Fibroblast of mammary gland (primary cell): ENCODE results near the gene CBY1.
A peak's percentile ranks its signal among the peaks of the same experiment; 100 is the strongest.

ENCODE experiments used
- DNase-seq: peaks from one replicate; pipeline ENCODE4 v3.0.0-alpha.2; 2010; ENCODE audit warnings: low read depth
- H3K4me3 ChIP-seq: 2 replicates; pipeline ENCODE4 v1.5.1; 2011; ENCODE audit warnings: low read depth, mild to moderate bottlenecking, low read length, moderate library complexity; ENCODE audit not compliant: control insufficient read depth
- CTCF ChIP-seq: conservative IDR thresholded peaks from 2 replicates; pipeline ENCODE4 v1.5.1; 2011; ENCODE audit warnings: low read depth, low read length, inconsistent platforms; ENCODE audit not compliant: control insufficient read depth, insufficient read depth

CBY1 gene

GRCh38 chr22:38675833-38676232 lies 19.4 kb downstream of the CBY1 start:
- TF ChIP-seq CTCF = no peak
- DNase-seq = no peak
- H3K4me3 ChIP-seq = no peak overlapping the region

- peak within 1 kb of the TSS; percentile 92 for H3K4me3 ChIP-seq
- TF ChIP-seq CTCF = peak; percentile 38
- peak; percentile 81 for DNase-seq
Measured at GRCh38 chr22:38681582-38682335, 25.3 kb downstream of the CBY1 start, which contains the start of gene TOMM22. TOMM22 (plus strand) TSS chr22:38681957; CDS start chr22:38681979, 22 bp downstream.

GRCh38 chr22:38684895-38685294 lies 28.5 kb downstream of the CBY1 start:
- no peak for DNase-seq
- TF ChIP-seq CTCF = no peak
- H3K4me3 ChIP-seq = no peak overlapping the region

GRCh38 chr22:38685761-38686160 lies 29.3 kb downstream of the CBY1 start:
- no peak overlapping the region for H3K4me3 ChIP-seq
- DNase-seq = no peak
- no peak for TF ChIP-seq CTCF

- no peak overlapping the region for H3K4me3 ChIP-seq
- TF ChIP-seq CTCF = no peak
- DNase-seq = no peak
Measured at GRCh38 chr22:38689651-38690050, 33.2 kb downstream of the CBY1 start.

- no peak overlapping the region for H3K4me3 ChIP-seq
- DNase-seq = no peak
- no peak for TF ChIP-seq CTCF
Measured at GRCh38 chr22:38694049-38694448, 37.6 kb downstream of the CBY1 start.
